GM12891 (cell line): ENCODE measurements around the gene LCNL1.

Experiments used
- POLR2A ChIP-seq: IDR thresholded peaks from 2 replicates; pipeline ENCODE4 v1.6.1; 2011; ENCODE audit warnings: low read depth, low read length, control low read depth
- TAF1 ChIP-seq: IDR thresholded peaks from 2 replicates; pipeline ENCODE4 v1.6.1; 2011; ENCODE audit warnings: low read depth, low read length, control low read depth

GRCh38 chr9:137027369-137028262, 44.8 kb downstream of the LCNL1 start, which contains the start of gene ABCA2:
- TF ChIP-seq POLR2A (no peak), TAF1 (no peak)
